ENCODE data around the gene OPA1. TPM values are rescaled to one million over a fixed set of nuclear protein-coding genes. Genes with fewer than 3 reads are reported as not detected.

Gene OPA1
- total and polyA plus RNA-seq, 2 of the 8 experiments (the other 6 are each of a cell fraction or from before 2014, with no cell fraction given): 20.3 to 109 TPM

- 93% methylated on average over 7 of the region's 7 CpGs; no CpG with 5 or more reads in 1 of the 2 experiments for WGBS, 2 experiments (ENCODE audit: extremely low coverage in 1 of 2, insufficient coverage in 1 of 2, insufficient read length in 1 of 2, insufficient replicate concordance in 2 of 2, low coverage in 1 of 2, low lambda C conversion rate in 2 of 2, missing lambda C conversion rate in 1 of 2)
- Histone ChIP-seq H3K27ac (ENCODE audit: low read depth, low read length) (no peak overlapping the region), H3K36me3 (ENCODE audit: control insufficient read depth in 2 of 4, insufficient read depth in 4 of 4, low read length in 3 of 4) (peaks cover 3 to 86% (median 31%) of the 10 kb centered on the region in 4 experiments), H2BK12ac (ENCODE audit: low read depth, low read length) (no peak overlapping the region), H2BK15ac (ENCODE audit: low read length) (no peak overlapping the region), H4K91ac (replicated peaks; ENCODE audit: insufficient read length, low read length) (no peak overlapping the region), H3K14ac (ENCODE audit: insufficient read length) (no peak overlapping the region), H2AFZ (ENCODE audit: low read length) (no peak overlapping the region), H2BK120ac (replicated peaks; ENCODE audit: low read depth, low read length) (no peak overlapping the region), H3K9ac (replicated peaks in 1 of 4; ENCODE audit: extremely low read depth in 1 of 4, low read depth in 3 of 4, low read length in 3 of 4) (no peak overlapping the region), H4K8ac (ENCODE audit: extremely low read depth, insufficient read depth, low read length) (no peak overlapping the region), H3K4ac (replicated peaks; ENCODE audit: insufficient read length, low read depth, low read length) (no peak overlapping the region), H3K4me2 (ENCODE audit: insufficient read depth in 1 of 2, low read depth in 2 of 2, low read length in 2 of 2) (no peak overlapping the region), H3K56ac (replicated peaks; ENCODE audit: insufficient read length, low read depth, low read length) (no peak overlapping the region), H2AK5ac (ENCODE audit: low read depth, low read length) (no peak overlapping the region), H2BK20ac (ENCODE audit: low read length) (no peak overlapping the region), H3K4me1 (replicated peaks in 1 of 4; ENCODE audit: control insufficient read depth in 3 of 4, insufficient read depth in 4 of 4, low read length in 3 of 4) (peaks cover 0 to 7% (median 3%) of the 10 kb centered on the region in 4 experiments; a peak in 3 of 7 replicates), H3K9me3 (ENCODE audit: insufficient read depth in 2 of 2, low read depth in 1 of 2, low read length in 1 of 2) (no peaks in the 10 kb centered on the region), H3K23ac (ENCODE audit: insufficient read length) (no peak overlapping the region), H2BK5ac (ENCODE audit: low read depth, low read length) (no peak overlapping the region), H3K23me2 (ENCODE audit: low read depth, low read length) (no peaks in the 10 kb centered on the region), H3K18ac (ENCODE audit: extremely low read depth, low read length) (no peak overlapping the region), H3K79me2 (ENCODE audit: control insufficient read depth in 1 of 2, insufficient read depth in 2 of 2, low read length in 2 of 2) (no peaks in the 10 kb centered on the region), H3K27me3 (replicated peaks in 1 of 4; ENCODE audit: control insufficient read depth in 3 of 4, extremely low read depth in 1 of 4, insufficient read depth in 3 of 4, low read length in 3 of 4) (no peaks in the 10 kb centered on the region), H4K20me1 (replicated peaks in 1 of 2; ENCODE audit: control insufficient read depth in 1 of 2, insufficient read depth in 2 of 2, low read length in 2 of 2) (no peaks in the 10 kb centered on the region), H4K5ac (ENCODE audit: insufficient read length, low read depth, low read length) (no peak overlapping the region), H3K4me3 (ENCODE audit: extremely low read depth in 1 of 4, insufficient read depth in 2 of 4, low read depth in 3 of 4, low read length in 4 of 4) (no peak overlapping the region), H3K79me1 (ENCODE audit: low read depth, low read length) (no peaks in the 10 kb centered on the region)
- FAIRE-seq (no peak), DNase-seq (ENCODE audit: low read depth in 1 of 2, low spot score in 2 of 2) (no peak)
- ChIA-PET CTCF (ENCODE audit: partially characterized antibody) (interaction anchor here (0.6 to 1.6 kb wide), 6 partner anchors 10 to 650 kb away, joined by 3 to 4 read pairs (median 4); no protein-coding TSS in a partner anchor), POLR2A (ENCODE audit: partially characterized antibody) (interaction anchor here (1.0 kb wide), 1 partner anchor 22 kb away, joined by 3 read pairs; no protein-coding TSS in a partner anchor)
- TF ChIP-seq USF2 (IDR thresholded peaks at IDR 0.05; ENCODE audit: low read length) (no peak), GABPA (IDR thresholded peaks at IDR 0.05; ENCODE audit: borderline replicate concordance, insufficient read depth, low read length) (no peak), MAX (IDR thresholded peaks at IDR 0.05) (no peak), FOSL1 (IDR thresholded peaks at IDR 0.05; ENCODE audit: insufficient read depth, low read depth, low read length) (no peak), TAF7 (optimal IDR thresholded peaks at IDR 0.05; ENCODE audit: borderline replicate concordance, low read depth, low read length) (no peak), PHF8 (conservative IDR thresholded peaks at IDR 0.05; ENCODE audit: low read depth, low read length) (no peak), BCL11A (IDR thresholded peaks at IDR 0.05; ENCODE audit: low read depth in 2 of 2, low read length in 2 of 2) (no peak), TCF12 (IDR thresholded peaks at IDR 0.05; ENCODE audit: low read depth, low read length) (no peak), JUND (IDR thresholded peaks at IDR 0.05; ENCODE audit: low read length) (no peak), POLR2AphosphoS5 (IDR thresholded peaks at IDR 0.05; ENCODE audit: low read depth, low read length) (no peak), SAP30 (IDR thresholded peaks at IDR 0.05; ENCODE audit: insufficient read depth, insufficient replicate concordance, low read length) (no peak), SP4 (IDR thresholded peaks at IDR 0.05; ENCODE audit: low read length) (no peak)
These were observed 69.8 kb downstream of the OPA1 start for GRCh38 chr3:193662757-193663322.

All from H1 (cell line).